SK-N-SH (cell line): ENCODE data around the gene NBPF4. TPM values are rescaled to one million over a fixed set of nuclear protein-coding genes. Genes with fewer than 3 reads are reported as not detected.
A peak's percentile ranks its signal among the peaks of the same experiment; 100 is the strongest.

ENCODE experiments used
- GABPA ChIP-seq: IDR thresholded peaks from 2 replicates; pipeline ENCODE4 v1.4.0; 2012; ENCODE audit warnings: low read depth, mild to moderate bottlenecking
- JUND ChIP-seq: IDR thresholded peaks from 2 replicates; pipeline ENCODE4 v1.4.0; 2012
- MAX ChIP-seq: IDR thresholded peaks from 2 replicates; pipeline ENCODE4 v1.4.0; 2012; ENCODE audit warnings: low read depth
- MEF2A ChIP-seq: IDR thresholded peaks from 2 replicates; pipeline ENCODE4 v1.4.0; 2012; ENCODE audit warnings: low read depth, borderline replicate concordance
- MXI1 ChIP-seq: IDR thresholded peaks from 2 replicates; pipeline ENCODE4 v1.6.1; 2012; ENCODE audit warnings: mild to moderate bottlenecking, low read depth, low read length, improper control_type of control experiment
- NFIC ChIP-seq: IDR thresholded peaks from 2 replicates; pipeline ENCODE4 v1.4.0; 2012; ENCODE audit warnings: borderline replicate concordance
- RCOR1 ChIP-seq: fragments of 150-350 bp; IDR thresholded peaks from 2 replicates; pipeline ENCODE4 v1.6.1; 2017; ENCODE audit warnings: antibody characterized with exemption, low read length
- SIN3A ChIP-seq: IDR thresholded peaks from 2 replicates; pipeline ENCODE4 v1.6.1; 2012; ENCODE audit warnings: low read depth, mild to moderate bottlenecking, low read length, moderate library complexity, borderline replicate concordance
- SMC3 ChIP-seq: IDR thresholded peaks from 2 replicates; pipeline ENCODE4 v1.6.1; 2012; ENCODE audit warnings: low read depth, low read length, improper control_type of control experiment
- TCF12 ChIP-seq: IDR thresholded peaks from 2 replicates; pipeline ENCODE4 v1.4.0; 2012
- USF2 ChIP-seq: fragments of 150-350 bp; IDR thresholded peaks from 2 replicates; pipeline ENCODE4 v1.6.1; 2017; ENCODE audit warnings: antibody characterized with exemption, low read length, low read depth, borderline replicate concordance
- YY1 ChIP-seq: IDR thresholded peaks from 2 replicates; pipeline ENCODE4 v1.4.0; 2012; ENCODE audit warnings: low read depth, mild to moderate bottlenecking
- polyA plus RNA-seq, 3 experiments: library from polyadenylated mRNA; depleted of rRNA; stranded (reverse); fragments of >200 nt; gene quantifications; 2 replicates each; pipeline ENCODE4 v1.2.3, GENCODE V29; 2012
- TF ChIP-seq, protein P1 (sequence below): IDR thresholded peaks from 2 replicates; pipeline ENCODE4 v1.6.1; 2012; ENCODE audit warnings: mild to moderate bottlenecking, low read depth, low read length, moderate library complexity
- TF ChIP-seq, protein P2 (sequence below): IDR thresholded peaks from 2 replicates; pipeline ENCODE4 v1.4.0; 2012; ENCODE audit warnings: low read depth, borderline replicate concordance

NBPF4 gene
- polyA plus RNA-seq, 1 of the 3 experiments (the other 2 are of a cell fraction): not detected

- TF ChIP-seq, protein P1, sequence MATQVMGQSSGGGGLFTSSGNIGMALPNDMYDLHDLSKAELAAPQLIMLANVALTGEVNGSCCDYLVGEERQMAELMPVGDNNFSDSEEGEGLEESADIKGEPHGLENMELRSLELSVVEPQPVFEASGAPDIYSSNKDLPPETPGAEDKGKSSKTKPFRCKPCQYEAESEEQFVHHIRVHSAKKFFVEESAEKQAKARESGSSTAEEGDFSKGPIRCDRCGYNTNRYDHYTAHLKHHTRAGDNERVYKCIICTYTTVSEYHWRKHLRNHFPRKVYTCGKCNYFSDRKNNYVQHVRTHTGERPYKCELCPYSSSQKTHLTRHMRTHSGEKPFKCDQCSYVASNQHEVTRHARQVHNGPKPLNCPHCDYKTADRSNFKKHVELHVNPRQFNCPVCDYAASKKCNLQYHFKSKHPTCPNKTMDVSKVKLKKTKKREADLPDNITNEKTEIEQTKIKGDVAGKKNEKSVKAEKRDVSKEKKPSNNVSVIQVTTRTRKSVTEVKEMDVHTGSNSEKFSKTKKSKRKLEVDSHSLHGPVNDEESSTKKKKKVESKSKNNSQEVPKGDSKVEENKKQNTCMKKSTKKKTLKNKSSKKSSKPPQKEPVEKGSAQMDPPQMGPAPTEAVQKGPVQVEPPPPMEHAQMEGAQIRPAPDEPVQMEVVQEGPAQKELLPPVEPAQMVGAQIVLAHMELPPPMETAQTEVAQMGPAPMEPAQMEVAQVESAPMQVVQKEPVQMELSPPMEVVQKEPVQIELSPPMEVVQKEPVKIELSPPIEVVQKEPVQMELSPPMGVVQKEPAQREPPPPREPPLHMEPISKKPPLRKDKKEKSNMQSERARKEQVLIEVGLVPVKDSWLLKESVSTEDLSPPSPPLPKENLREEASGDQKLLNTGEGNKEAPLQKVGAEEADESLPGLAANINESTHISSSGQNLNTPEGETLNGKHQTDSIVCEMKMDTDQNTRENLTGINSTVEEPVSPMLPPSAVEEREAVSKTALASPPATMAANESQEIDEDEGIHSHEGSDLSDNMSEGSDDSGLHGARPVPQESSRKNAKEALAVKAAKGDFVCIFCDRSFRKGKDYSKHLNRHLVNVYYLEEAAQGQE: no peak
- TF ChIP-seq MAX: peak; percentile 59; the same call in 1 of the 2 replicates
- TF ChIP-seq YY1: 0 out of 2 replicates have a peak, but pooled peaks have one; percentile 3
- TF ChIP-seq TCF12: no peak
- TF ChIP-seq NFIC: no peak
- TF ChIP-seq SMC3: no peak
- TF ChIP-seq, protein P2, sequence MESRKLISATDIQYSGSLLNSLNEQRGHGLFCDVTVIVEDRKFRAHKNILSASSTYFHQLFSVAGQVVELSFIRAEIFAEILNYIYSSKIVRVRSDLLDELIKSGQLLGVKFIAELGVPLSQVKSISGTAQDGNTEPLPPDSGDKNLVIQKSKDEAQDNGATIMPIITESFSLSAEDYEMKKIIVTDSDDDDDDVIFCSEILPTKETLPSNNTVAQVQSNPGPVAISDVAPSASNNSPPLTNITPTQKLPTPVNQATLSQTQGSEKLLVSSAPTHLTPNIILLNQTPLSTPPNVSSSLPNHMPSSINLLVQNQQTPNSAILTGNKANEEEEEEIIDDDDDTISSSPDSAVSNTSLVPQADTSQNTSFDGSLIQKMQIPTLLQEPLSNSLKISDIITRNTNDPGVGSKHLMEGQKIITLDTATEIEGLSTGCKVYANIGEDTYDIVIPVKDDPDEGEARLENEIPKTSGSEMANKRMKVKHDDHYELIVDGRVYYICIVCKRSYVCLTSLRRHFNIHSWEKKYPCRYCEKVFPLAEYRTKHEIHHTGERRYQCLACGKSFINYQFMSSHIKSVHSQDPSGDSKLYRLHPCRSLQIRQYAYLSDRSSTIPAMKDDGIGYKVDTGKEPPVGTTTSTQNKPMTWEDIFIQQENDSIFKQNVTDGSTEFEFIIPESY: 0 out of 2 replicates have a peak, but pooled peaks have one; percentile 44
- no peak for TF ChIP-seq USF2
- TF ChIP-seq MEF2A: no peak
- TF ChIP-seq SIN3A: peak; percentile 20; the same call in 1 of the 2 replicates
- no peak for TF ChIP-seq GABPA
- no peak for TF ChIP-seq JUND
- no peak for TF ChIP-seq RCOR1
- peak; percentile 43; the same call in 1 of the 2 replicates for TF ChIP-seq MXI1
Observed at GRCh38 chr1:108199781-108200686, 43.8 kb downstream of the NBPF4 start, which contains the start of gene SLC25A24 (continued).
